H1 (cell line): ENCODE results near the gene RORB.

Source experiments
- CBX8 ChIP-seq: fragments of 300-800, 300-1000 bp; sonication (generic); IDR thresholded peaks from 2 replicates; pipeline ENCODE4 v1.7.1; 2016; ENCODE audit warnings: low read depth, low read length, borderline replicate concordance
- EP300 ChIP-seq, 2 experiments: IDR thresholded peaks; 1 replicate in 1 of 2; 2 replicates in 1 of 2; pipeline ENCODE4 v1.6.1; 2011 to 2012; ENCODE audit warnings: low read depth in 2 of 2, low read length in 2 of 2, mild to moderate bottlenecking in 2 of 2, borderline replicate concordance in 1 of 2, inconsistent platforms in 1 of 2, moderate library complexity in 1 of 2
- GABPA ChIP-seq: IDR thresholded peaks from 2 replicates; pipeline ENCODE4 v1.6.1; 2011; ENCODE audit warnings: mild to moderate bottlenecking, low read length, moderate library complexity, borderline replicate concordance; ENCODE audit not compliant: insufficient read depth
- PHF8 ChIP-seq: fragments of 200-600 bp; sonication (generic); conservative IDR thresholded peaks from 2 replicates; pipeline ENCODE4 v1.7.1; 2012; ENCODE audit warnings: low read depth, mild to moderate bottlenecking, inconsistent platforms, low read length, moderate library complexity
- POLR2A ChIP-seq, 2 experiments: IDR thresholded peaks; 1 replicate in 1 of 2; 2 replicates in 1 of 2; pipeline ENCODE4 v1.6.1; 2011; ENCODE audit warnings: low read depth in 2 of 2, low read length in 2 of 2, mild to moderate bottlenecking in 2 of 2; ENCODE audit errors: control extremely low read depth in 1 of 2
- POLR2AphosphoS5 ChIP-seq: IDR thresholded peaks from 2 replicates; pipeline ENCODE4 v1.6.1; 2011; ENCODE audit warnings: low read depth, low read length
- RAD21 ChIP-seq, 2 experiments: IDR thresholded peaks in 1 of 2; conservative IDR thresholded peaks in 1 of 2; 2 replicates each; pipeline ENCODE4 v1.6.1; 2011; ENCODE audit warnings: low read depth in 2 of 2, low read length in 2 of 2, improper control_type of control experiment in 1 of 2, inconsistent platforms in 1 of 2, mild to moderate bottlenecking in 1 of 2, moderate library complexity in 1 of 2
- SIRT6 ChIP-seq: IDR thresholded peaks from one replicate; pipeline ENCODE4 v1.7.1; 2012; ENCODE audit warnings: low read length, inconsistent platforms
- YY1 ChIP-seq: IDR thresholded peaks from 2 replicates; pipeline ENCODE4 v1.6.1; 2011; ENCODE audit warnings: low read depth, mild to moderate bottlenecking, low read length
- ZNF274 ChIP-seq: IDR thresholded peaks from 2 replicates; pipeline ENCODE4 v1.7.0; 2012; ENCODE audit warnings: low read length, borderline replicate concordance; ENCODE audit errors: extremely low read depth
- TF ChIP-seq, protein P1 (sequence below), 3 experiments: IDR thresholded peaks; 1 replicate in 2 of 3; 2 replicates in 1 of 3; pipeline versions ENCODE4 v1.5.1 to v1.6.1; 2011; ENCODE audit warnings: low read length in 3 of 3, mild to moderate bottlenecking in 3 of 3, inconsistent platforms in 2 of 3, low read depth in 1 of 3, moderate library complexity in 1 of 3; ENCODE audit not compliant: insufficient read depth in 1 of 3; ENCODE audit errors: control extremely low read depth in 1 of 3
- TF ChIP-seq, protein P2 (sequence below): IDR thresholded peaks from 2 replicates; pipeline ENCODE4 v1.6.1; 2012; ENCODE audit warnings: inconsistent platforms
- TF ChIP-seq, protein P3 (sequence below): fragments of 300-600 bp; sonication (generic); IDR thresholded peaks from 2 replicates; pipeline ENCODE4 v1.7.1; 2012; ENCODE audit warnings: low read length, moderate library complexity, mild to moderate bottlenecking, inconsistent platforms; ENCODE audit not compliant: insufficient replicate concordance

DNA sequence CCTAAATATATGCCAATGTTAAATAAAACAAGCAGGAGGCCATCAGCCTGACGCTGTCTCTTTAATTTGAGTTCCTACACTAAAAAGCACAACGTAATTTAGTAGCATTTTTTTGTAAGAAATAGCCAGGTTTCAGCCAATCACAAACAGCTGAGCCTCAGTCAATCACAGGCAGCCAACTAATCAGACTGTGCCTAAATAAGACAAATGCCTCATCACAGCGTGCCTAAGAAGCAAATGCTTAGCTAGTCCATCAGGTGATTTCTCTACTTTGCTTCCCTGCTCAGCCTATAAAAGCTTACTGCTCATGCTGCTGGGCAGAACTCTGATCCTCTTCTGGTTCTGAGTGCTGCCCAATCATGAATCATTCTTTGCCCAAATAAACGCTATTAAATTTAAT, 38.3 kb upstream of the RORB start:
- no peak for TF ChIP-seq GABPA
- TF ChIP-seq, protein P1, sequence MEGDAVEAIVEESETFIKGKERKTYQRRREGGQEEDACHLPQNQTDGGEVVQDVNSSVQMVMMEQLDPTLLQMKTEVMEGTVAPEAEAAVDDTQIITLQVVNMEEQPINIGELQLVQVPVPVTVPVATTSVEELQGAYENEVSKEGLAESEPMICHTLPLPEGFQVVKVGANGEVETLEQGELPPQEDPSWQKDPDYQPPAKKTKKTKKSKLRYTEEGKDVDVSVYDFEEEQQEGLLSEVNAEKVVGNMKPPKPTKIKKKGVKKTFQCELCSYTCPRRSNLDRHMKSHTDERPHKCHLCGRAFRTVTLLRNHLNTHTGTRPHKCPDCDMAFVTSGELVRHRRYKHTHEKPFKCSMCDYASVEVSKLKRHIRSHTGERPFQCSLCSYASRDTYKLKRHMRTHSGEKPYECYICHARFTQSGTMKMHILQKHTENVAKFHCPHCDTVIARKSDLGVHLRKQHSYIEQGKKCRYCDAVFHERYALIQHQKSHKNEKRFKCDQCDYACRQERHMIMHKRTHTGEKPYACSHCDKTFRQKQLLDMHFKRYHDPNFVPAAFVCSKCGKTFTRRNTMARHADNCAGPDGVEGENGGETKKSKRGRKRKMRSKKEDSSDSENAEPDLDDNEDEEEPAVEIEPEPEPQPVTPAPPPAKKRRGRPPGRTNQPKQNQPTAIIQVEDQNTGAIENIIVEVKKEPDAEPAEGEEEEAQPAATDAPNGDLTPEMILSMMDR (IDR thresholded peaks at IDR 0.05; ENCODE audit: control extremely low read depth in 1 of 3, insufficient read depth in 1 of 3, low read depth in 1 of 3, low read length in 3 of 3) = no peak
- TF ChIP-seq CBX8 = no peak
- TF ChIP-seq, protein P2, sequence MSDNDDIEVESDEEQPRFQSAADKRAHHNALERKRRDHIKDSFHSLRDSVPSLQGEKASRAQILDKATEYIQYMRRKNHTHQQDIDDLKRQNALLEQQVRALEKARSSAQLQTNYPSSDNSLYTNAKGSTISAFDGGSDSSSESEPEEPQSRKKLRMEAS = no peak
- no peak for TF ChIP-seq EP300 (IDR thresholded peaks at IDR 0.05; ENCODE audit: borderline replicate concordance in 1 of 2, low read depth in 2 of 2, low read length in 2 of 2)
- no peak for TF ChIP-seq POLR2A (IDR thresholded peaks at IDR 0.05; ENCODE audit: control extremely low read depth in 1 of 2, low read depth in 2 of 2, low read length in 2 of 2)
- TF ChIP-seq RAD21 (IDR thresholded peaks at IDR 0.05 in 1 of 2, conservative IDR thresholded peaks at IDR 0.05 in 1 of 2; ENCODE audit: low read depth in 2 of 2, low read length in 2 of 2) = no peak
- TF ChIP-seq POLR2AphosphoS5 = no peak
- TF ChIP-seq, protein P3, sequence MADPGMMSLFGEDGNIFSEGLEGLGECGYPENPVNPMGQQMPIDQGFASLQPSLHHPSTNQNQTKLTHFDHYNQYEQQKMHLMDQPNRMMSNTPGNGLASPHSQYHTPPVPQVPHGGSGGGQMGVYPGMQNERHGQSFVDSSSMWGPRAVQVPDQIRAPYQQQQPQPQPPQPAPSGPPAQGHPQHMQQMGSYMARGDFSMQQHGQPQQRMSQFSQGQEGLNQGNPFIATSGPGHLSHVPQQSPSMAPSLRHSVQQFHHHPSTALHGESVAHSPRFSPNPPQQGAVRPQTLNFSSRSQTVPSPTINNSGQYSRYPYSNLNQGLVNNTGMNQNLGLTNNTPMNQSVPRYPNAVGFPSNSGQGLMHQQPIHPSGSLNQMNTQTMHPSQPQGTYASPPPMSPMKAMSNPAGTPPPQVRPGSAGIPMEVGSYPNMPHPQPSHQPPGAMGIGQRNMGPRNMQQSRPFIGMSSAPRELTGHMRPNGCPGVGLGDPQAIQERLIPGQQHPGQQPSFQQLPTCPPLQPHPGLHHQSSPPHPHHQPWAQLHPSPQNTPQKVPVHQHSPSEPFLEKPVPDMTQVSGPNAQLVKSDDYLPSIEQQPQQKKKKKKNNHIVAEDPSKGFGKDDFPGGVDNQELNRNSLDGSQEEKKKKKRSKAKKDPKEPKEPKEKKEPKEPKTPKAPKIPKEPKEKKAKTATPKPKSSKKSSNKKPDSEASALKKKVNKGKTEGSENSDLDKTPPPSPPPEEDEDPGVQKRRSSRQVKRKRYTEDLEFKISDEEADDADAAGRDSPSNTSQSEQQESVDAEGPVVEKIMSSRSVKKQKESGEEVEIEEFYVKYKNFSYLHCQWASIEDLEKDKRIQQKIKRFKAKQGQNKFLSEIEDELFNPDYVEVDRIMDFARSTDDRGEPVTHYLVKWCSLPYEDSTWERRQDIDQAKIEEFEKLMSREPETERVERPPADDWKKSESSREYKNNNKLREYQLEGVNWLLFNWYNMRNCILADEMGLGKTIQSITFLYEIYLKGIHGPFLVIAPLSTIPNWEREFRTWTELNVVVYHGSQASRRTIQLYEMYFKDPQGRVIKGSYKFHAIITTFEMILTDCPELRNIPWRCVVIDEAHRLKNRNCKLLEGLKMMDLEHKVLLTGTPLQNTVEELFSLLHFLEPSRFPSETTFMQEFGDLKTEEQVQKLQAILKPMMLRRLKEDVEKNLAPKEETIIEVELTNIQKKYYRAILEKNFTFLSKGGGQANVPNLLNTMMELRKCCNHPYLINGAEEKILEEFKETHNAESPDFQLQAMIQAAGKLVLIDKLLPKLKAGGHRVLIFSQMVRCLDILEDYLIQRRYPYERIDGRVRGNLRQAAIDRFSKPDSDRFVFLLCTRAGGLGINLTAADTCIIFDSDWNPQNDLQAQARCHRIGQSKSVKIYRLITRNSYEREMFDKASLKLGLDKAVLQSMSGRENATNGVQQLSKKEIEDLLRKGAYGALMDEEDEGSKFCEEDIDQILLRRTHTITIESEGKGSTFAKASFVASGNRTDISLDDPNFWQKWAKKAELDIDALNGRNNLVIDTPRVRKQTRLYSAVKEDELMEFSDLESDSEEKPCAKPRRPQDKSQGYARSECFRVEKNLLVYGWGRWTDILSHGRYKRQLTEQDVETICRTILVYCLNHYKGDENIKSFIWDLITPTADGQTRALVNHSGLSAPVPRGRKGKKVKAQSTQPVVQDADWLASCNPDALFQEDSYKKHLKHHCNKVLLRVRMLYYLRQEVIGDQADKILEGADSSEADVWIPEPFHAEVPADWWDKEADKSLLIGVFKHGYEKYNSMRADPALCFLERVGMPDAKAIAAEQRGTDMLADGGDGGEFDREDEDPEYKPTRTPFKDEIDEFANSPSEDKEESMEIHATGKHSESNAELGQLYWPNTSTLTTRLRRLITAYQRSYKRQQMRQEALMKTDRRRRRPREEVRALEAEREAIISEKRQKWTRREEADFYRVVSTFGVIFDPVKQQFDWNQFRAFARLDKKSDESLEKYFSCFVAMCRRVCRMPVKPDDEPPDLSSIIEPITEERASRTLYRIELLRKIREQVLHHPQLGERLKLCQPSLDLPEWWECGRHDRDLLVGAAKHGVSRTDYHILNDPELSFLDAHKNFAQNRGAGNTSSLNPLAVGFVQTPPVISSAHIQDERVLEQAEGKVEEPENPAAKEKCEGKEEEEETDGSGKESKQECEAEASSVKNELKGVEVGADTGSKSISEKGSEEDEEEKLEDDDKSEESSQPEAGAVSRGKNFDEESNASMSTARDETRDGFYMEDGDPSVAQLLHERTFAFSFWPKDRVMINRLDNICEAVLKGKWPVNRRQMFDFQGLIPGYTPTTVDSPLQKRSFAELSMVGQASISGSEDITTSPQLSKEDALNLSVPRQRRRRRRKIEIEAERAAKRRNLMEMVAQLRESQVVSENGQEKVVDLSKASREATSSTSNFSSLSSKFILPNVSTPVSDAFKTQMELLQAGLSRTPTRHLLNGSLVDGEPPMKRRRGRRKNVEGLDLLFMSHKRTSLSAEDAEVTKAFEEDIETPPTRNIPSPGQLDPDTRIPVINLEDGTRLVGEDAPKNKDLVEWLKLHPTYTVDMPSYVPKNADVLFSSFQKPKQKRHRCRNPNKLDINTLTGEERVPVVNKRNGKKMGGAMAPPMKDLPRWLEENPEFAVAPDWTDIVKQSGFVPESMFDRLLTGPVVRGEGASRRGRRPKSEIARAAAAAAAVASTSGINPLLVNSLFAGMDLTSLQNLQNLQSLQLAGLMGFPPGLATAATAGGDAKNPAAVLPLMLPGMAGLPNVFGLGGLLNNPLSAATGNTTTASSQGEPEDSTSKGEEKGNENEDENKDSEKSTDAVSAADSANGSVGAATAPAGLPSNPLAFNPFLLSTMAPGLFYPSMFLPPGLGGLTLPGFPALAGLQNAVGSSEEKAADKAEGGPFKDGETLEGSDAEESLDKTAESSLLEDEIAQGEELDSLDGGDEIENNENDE = no peak
- TF ChIP-seq ZNF274 = no peak
- no peak for TF ChIP-seq SIRT6
- TF ChIP-seq PHF8 = no peak
- no peak for TF ChIP-seq YY1
